ENCODE measurements around the gene ENG. TPM values are rescaled to one million over a fixed set of nuclear protein-coding genes. Genes with fewer than 3 reads are reported as not detected.

ENG gene
- total and polyA plus RNA-seq, 4 donors: 46.1 to 538 (median 265) TPM

DNA sequence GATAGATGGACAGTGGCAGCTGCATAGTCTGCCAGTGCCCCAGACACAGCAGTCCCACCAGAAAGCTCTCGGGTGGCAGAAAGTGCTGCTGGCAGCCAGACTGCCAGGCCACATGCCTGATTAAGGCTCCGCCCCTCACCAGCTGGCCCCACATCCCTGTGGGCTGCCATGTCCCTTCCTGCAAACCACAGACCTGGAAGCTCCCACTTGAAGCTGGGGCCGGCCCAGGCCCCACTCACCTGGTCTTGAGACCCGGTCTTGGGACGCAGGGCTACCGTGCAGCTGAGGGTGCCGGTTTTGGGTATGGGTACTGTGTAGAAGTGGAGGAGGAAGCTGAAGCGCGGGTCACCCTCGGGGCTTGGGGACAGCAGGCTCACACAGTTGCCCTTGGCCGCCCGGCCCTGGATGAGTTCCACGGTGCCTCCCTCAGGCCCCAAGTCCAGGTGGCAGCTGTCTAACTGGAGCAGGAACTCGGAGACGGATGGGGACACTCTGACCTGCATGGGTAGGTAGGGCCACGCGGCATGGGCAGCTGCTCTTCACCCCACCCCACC is 36.5 kb downstream of the ENG start:
- WGBS, 2 donors: 78 to 81% methylated on average over 17 of the region's 17 CpGs
- intact Hi-C loops (cut with DNase I): no loop called here
- ATAC-seq (ENCODE audit: low FRiP score) (no peak), DNase-seq (no peak)
- Histone ChIP-seq H3K36me3 (ENCODE audit: control insufficient read depth in 1 of 2, insufficient read depth in 2 of 2, low read length in 1 of 2) (peaks cover 0 to 11% of the 10 kb centered on the region in 2 donors), H3K9me3 (ENCODE audit: control insufficient read depth, low read length) (no peaks in the 10 kb centered on the region), H3K4me1 (ENCODE audit: control insufficient read depth in 1 of 2, insufficient read depth in 2 of 2, low read length in 2 of 2) (no peaks in the 10 kb centered on the region), H3K4me3 (ENCODE audit: low read length in 2 of 2) (no peak overlapping the region), H3K27ac (ENCODE audit: low read depth in 1 of 2, low read length in 2 of 2) (no peak overlapping the region), H3K27me3 (ENCODE audit: control insufficient read depth in 1 of 2, insufficient read depth in 2 of 2, low read length in 1 of 2) (no peaks in the 10 kb centered on the region)

DNA sequence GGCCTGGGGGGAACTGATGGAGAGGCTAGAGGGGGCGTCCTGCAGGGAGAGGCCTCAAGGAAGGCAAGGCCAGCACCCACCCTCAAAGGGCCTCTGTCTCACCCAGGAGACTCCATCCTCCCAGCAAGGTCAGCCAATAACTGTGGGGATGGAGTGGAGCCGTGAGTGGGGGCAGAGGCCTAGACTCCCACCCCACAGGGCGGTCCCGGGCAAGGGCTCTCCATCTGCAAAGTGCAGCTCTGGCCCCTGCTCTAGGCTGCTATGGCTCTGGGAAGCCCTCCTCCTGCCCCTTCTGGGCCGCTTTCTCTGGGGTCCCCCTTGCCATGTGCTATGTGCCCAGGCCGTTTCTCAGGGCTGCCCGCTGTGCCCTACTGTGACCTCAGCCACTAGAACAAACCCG is 37.7 kb downstream of the ENG start:
- 79 to 87% methylated on average over 5 to 8 of the region's 8 CpGs for WGBS, 2 donors
- intact Hi-C loops (cut with DNase I): no loop called here
- no peaks in the 10 kb centered on the region for H3K9me3 ChIP-seq (ENCODE audit: control insufficient read depth, low read length)
- H3K4me1 ChIP-seq (ENCODE audit: control insufficient read depth in 1 of 2, insufficient read depth in 2 of 2, low read length in 2 of 2): no peaks in the 10 kb centered on the region
- H3K4me3 ChIP-seq (ENCODE audit: low read length in 2 of 2): no peak overlapping the region
- no peak for DNase-seq
- peaks cover 0 to 12% of the 10 kb centered on the region in 2 donors for H3K36me3 ChIP-seq (ENCODE audit: control insufficient read depth in 1 of 2, insufficient read depth in 2 of 2, low read length in 1 of 2)
- ATAC-seq (ENCODE audit: low FRiP score): no peak
- no peak overlapping the region for H3K27ac ChIP-seq (ENCODE audit: low read depth in 1 of 2, low read length in 2 of 2)
- H3K27me3 ChIP-seq (ENCODE audit: control insufficient read depth in 1 of 2, insufficient read depth in 2 of 2, low read length in 1 of 2): no peaks in the 10 kb centered on the region

DNA sequence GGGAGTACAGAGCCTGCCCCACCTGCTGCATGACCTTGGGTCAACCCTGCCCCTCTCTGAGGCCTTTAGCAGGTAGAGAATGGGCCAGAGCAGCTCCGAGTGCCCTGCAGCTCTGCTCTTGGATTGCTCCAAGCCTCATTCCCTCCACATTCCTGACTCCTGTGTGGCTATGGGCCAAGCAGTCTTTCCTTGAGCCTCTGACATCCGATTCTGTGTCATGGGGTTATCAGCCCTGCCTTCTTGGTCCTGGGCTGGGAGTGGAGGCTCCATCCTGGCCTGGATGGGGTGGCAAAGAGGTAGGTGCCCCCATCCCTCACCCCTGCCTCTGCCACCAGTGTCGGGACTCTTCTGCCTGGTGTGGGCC is 38.1 kb downstream of the ENG start:
- Histone ChIP-seq H3K9me3 (ENCODE audit: control insufficient read depth, low read length) (no peaks in the 10 kb centered on the region), H3K27ac (ENCODE audit: low read depth in 1 of 2, low read length in 2 of 2) (no peak overlapping the region), H3K36me3 (ENCODE audit: control insufficient read depth in 1 of 2, insufficient read depth in 2 of 2, low read length in 1 of 2) (peaks cover 0 to 12% of the 10 kb centered on the region in 2 donors), H3K27me3 (ENCODE audit: control insufficient read depth in 1 of 2, insufficient read depth in 2 of 2, low read length in 1 of 2) (no peaks in the 10 kb centered on the region), H3K4me1 (ENCODE audit: control insufficient read depth in 1 of 2, insufficient read depth in 2 of 2, low read length in 2 of 2) (no peaks in the 10 kb centered on the region), H3K4me3 (ENCODE audit: low read length in 2 of 2) (no peak overlapping the region)
- no peak for DNase-seq
- WGBS, 2 donors: 30 to 31% methylated on average over 3 of the region's 3 CpGs
- peak; percentile 4 for ATAC-seq (ENCODE audit: low FRiP score)
- intact Hi-C loops (cut with DNase I): no loop called here

DNA sequence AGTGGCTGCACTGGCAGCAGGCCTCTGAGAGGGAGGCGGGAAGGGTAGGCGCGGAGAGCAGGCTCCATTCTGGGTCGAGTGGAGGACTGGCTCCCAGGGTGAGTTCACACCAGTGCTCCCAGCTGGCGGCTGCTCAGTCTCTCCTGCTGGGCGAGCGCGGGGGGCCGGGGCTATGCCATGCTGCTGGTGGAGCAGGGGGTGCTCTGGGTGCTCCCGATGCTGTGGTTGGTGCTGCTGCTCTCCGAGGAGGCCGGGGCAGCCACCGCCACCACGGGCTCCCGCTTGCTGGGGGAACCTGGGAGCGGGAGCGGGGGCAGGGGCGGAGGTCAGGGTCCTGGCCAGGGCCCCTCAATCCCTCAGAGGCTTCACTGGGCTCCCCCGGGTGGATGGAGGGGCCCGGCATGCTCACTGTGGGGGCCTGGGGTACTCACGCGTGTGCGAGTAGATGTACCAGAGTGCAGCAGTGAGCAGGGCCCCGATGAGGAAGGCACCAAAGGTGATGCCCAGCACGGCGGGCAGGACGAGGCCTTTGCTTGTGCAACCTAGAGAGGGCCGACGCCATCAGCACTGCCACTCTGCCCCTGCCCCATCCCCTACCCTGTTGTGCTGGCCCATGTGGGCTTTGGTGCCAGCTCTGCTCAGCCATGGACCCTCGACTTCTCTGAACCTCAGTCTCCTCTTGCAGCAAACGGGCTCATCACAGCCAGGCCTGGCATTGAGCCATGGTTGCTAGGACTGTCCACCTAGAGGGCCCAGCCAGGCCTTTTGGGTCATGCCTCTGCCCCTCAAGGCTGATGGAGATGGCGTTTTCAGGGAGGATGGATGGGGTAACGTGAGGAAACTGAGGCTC is 38.7 kb downstream of the ENG start:
- ATAC-seq (ENCODE audit: low FRiP score): peak; percentile 33
- H3K36me3 ChIP-seq (ENCODE audit: control insufficient read depth in 1 of 2, insufficient read depth in 2 of 2, low read length in 1 of 2): peaks cover 0 to 12% of the 10 kb centered on the region in 2 donors
- WGBS, 2 donors: 80 to 85% methylated on average over 31 to 33 of the region's 33 CpGs
- H3K4me3 ChIP-seq (ENCODE audit: low read length in 2 of 2): no peak overlapping the region
- DNase-seq: no peak
- intact Hi-C loops (cut with DNase I): no loop called here
- no peak overlapping the region for H3K27ac ChIP-seq (ENCODE audit: low read depth in 1 of 2, low read length in 2 of 2)
- H3K27me3 ChIP-seq (ENCODE audit: control insufficient read depth in 1 of 2, insufficient read depth in 2 of 2, low read length in 1 of 2): no peaks in the 10 kb centered on the region
- no peaks in the 10 kb centered on the region for H3K9me3 ChIP-seq (ENCODE audit: control insufficient read depth, low read length)
- no peaks in the 10 kb centered on the region for H3K4me1 ChIP-seq (ENCODE audit: control insufficient read depth in 1 of 2, insufficient read depth in 2 of 2, low read length in 2 of 2)

DNA sequence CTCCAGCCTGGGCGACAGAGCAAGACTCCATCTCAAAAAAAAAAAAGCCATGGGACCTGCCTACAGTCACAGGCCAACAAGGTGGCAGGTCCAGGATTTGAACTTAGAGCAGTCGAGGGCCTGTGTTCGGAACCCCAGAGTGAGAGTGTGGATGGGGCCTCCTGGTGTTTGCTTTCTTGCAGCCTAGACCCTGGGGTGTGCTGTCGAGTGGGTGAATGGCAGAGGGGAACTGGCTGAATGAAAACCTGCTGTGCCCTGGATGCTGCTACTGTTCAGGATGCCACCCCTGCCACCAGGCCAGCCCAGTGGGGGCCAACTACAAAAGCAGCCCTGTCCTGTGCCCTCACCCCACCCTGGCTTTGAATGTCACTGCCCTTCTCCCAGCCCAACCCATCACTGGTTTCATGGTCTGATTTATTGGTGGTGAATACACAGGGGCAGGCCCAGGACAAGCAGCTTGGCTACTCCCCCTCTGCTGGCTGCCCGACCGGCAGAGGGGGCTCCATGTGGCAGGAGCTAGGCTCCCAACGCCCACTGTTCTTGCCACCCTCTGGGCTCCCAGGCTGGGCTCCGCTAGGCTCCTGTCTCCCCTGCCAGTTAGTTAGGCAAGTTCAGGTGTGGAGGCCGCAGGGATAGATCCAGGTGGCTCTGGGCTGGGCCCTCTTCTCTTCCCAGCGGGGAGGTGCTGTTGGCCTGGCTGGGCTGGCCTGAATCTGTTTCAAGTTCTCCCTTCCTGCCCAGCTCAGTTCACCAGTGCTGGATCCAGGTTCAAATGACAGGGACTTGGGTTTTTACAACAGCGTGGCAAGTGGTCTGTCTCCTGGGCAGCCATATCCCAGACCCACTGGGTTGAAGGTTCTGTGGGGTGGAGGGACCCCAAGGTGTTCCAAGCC is 39.6 kb downstream of the ENG start:
- intact Hi-C loops (cut with DNase I): no loop called here
- Histone ChIP-seq H3K36me3 (ENCODE audit: control insufficient read depth in 1 of 2, insufficient read depth in 2 of 2, low read length in 1 of 2) (peaks cover 0 to 12% of the 10 kb centered on the region in 2 donors), H3K27ac (ENCODE audit: low read depth in 1 of 2, low read length in 2 of 2) (no peak overlapping the region), H3K9me3 (ENCODE audit: control insufficient read depth, low read length) (no peaks in the 10 kb centered on the region), H3K27me3 (ENCODE audit: control insufficient read depth in 1 of 2, insufficient read depth in 2 of 2, low read length in 1 of 2) (no peaks in the 10 kb centered on the region), H3K4me1 (ENCODE audit: control insufficient read depth in 1 of 2, insufficient read depth in 2 of 2, low read length in 2 of 2) (no peaks in the 10 kb centered on the region), H3K4me3 (ENCODE audit: low read length in 2 of 2) (no peak overlapping the region)
- DNase-seq (no peak), ATAC-seq (ENCODE audit: low FRiP score) (no peak)
- WGBS, 2 donors: 80% methylated on average over 11 of the region's 11 CpGs

DNA sequence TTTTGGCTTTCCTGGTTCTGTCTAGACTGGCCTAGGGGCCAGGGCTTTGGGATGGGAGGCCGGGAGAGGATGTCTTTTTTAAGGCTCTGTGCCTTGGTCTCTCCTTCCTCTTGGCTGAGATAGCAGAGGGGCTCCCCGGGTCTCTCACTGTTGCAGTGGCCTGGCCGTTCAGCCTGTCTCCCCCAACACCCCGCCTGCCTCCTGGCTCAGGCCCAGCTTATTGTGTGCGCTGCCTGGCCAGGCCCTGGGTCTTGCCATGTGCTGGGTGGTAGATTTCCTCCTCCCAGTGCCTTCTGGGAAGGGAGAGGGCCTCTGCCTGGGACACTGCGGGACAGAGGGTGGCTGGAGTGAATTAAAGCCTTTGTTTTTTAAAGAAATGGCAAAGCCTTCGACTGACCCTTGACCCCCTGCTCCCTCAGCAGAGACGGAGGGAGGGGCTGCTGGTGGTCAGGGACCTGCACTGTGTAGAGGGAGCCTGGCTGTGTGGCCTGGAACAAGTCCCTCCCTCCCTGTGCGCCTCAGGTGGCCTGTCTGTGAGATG is 40.7 kb downstream of the ENG start:
- no peak for DNase-seq
- Histone ChIP-seq H3K4me1 (ENCODE audit: control insufficient read depth in 1 of 2, insufficient read depth in 2 of 2, low read length in 2 of 2) (no peaks in the 10 kb centered on the region), H3K36me3 (ENCODE audit: control insufficient read depth in 1 of 2, insufficient read depth in 2 of 2, low read length in 1 of 2) (peaks cover 0 to 8% of the 10 kb centered on the region in 2 donors), H3K4me3 (ENCODE audit: low read length in 2 of 2) (no peak overlapping the region), H3K27ac (ENCODE audit: low read depth in 1 of 2, low read length in 2 of 2) (no peak overlapping the region), H3K27me3 (ENCODE audit: control insufficient read depth in 1 of 2, insufficient read depth in 2 of 2, low read length in 1 of 2) (no peaks in the 10 kb centered on the region), H3K9me3 (ENCODE audit: control insufficient read depth, low read length) (no peaks in the 10 kb centered on the region)
- WGBS, 2 donors: 47 to 53% methylated on average over 8 to 9 of the region's 9 CpGs
- intact Hi-C loops (cut with DNase I): no loop called here
- ATAC-seq (ENCODE audit: low FRiP score): no peak

DNA sequence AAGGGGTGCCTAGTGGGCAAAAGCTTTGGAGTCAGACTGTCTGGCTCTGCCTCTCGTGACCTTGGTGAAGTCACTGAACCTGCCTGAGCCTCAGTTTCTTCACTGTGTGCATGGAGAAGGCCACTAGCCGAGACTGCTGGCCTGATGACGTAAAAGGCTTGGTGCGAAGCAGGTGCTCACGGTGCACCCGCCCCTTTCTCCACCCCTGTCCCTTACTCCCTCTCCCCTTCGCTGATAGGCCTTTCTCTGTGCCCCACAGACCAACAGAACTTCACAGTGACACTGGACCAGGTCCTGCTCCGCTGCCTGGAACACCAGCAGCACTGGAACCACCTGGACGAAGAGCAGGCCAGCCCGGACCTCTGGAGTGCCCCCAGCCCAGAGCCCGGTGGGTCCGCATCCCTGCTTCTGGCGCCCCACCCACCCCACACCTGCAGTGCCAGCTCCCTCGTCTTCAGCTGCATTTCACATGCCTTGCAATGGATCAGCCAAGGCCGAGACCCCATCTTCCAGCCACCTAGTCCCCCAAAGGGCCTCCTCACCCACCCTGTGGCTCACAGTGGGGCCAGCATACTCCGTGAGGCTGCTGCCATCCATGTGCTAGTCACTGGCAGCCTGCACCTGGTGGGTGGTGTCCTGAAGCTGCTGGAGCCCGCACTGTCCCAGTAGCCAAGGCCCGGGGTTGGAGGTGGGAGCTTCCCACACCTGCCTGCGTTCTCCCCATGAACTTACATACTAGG is 41.4 kb downstream of the ENG start:
- H3K27ac ChIP-seq (ENCODE audit: low read depth in 1 of 2, low read length in 2 of 2): no peak overlapping the region
- no peak for ATAC-seq (ENCODE audit: low FRiP score)

DNA sequence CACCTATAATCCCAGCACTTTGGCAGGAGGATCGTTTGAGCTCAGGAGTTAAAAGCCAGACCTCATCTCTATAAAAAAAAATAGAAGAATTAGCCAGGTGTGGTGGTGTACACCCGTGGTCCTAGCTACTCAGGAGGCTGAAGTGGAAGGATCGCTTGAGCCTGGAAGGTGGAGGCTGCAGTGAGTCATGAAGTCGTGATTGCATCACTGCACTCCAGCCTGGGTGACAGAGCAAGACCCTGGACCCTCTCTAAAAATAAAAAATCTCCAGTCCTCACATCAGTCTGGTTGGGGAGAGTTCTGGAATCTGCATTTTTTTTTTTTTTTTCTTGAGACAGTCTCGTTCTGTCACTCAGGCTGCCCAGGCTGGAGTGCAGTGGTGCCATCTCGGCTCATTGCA is 42.4 kb downstream of the ENG start:
- H3K27me3 ChIP-seq (ENCODE audit: control insufficient read depth in 1 of 2, insufficient read depth in 2 of 2, low read length in 1 of 2): no peaks in the 10 kb centered on the region
- peaks cover 3 to 8% of the 10 kb centered on the region in 2 donors for H3K36me3 ChIP-seq (ENCODE audit: control insufficient read depth in 1 of 2, insufficient read depth in 2 of 2, low read length in 1 of 2)
- no peak overlapping the region for H3K4me3 ChIP-seq (ENCODE audit: low read length in 2 of 2)
- no peak overlapping the region for H3K27ac ChIP-seq (ENCODE audit: low read depth in 1 of 2, low read length in 2 of 2)
- WGBS, 2 donors: 88 to 93% methylated on average over 6 of the region's 6 CpGs
- intact Hi-C loops (cut with DNase I): no loop called here
- ATAC-seq (ENCODE audit: low FRiP score) (no peak), DNase-seq (no peak)
- H3K9me3 ChIP-seq (ENCODE audit: control insufficient read depth, low read length): no peaks in the 10 kb centered on the region
- H3K4me1 ChIP-seq (ENCODE audit: control insufficient read depth in 1 of 2, insufficient read depth in 2 of 2, low read length in 2 of 2): no peaks in the 10 kb centered on the region

More for the DNA sequence above, 41.4 kb downstream of the ENG start:
- Histone ChIP-seq H3K36me3 (ENCODE audit: control insufficient read depth in 1 of 2, insufficient read depth in 2 of 2, low read length in 1 of 2) (peaks cover 3 to 8% of the 10 kb centered on the region in 2 donors), H3K4me3 (ENCODE audit: low read length in 2 of 2) (no peak overlapping the region), H3K9me3 (ENCODE audit: control insufficient read depth, low read length) (no peaks in the 10 kb centered on the region), H3K27me3 (ENCODE audit: control insufficient read depth in 1 of 2, insufficient read depth in 2 of 2, low read length in 1 of 2) (no peaks in the 10 kb centered on the region), H3K4me1 (ENCODE audit: control insufficient read depth in 1 of 2, insufficient read depth in 2 of 2, low read length in 2 of 2) (no peaks in the 10 kb centered on the region)
- no peak for DNase-seq
- WGBS, 2 donors: 82 to 86% methylated on average over 19 of the region's 19 CpGs
- intact Hi-C loops (cut with DNase I): no loop called here
